AG04449 (cell line): ENCODE results near the gene PTPRG.

Experiments used
- CTCF ChIA-PET: fragments of 350-600 bp; formaldehyde crosslinking; extraction: SDS; loops from one replicate; lab custom pipeline; 2021; ENCODE audit warnings: antibody characterized with exemption; lab: Yijun Ruan, JAX
- POLR2A ChIA-PET: fragments of 400-600, 350-600 bp; formaldehyde crosslinking; extraction: SDS; loops from one replicate; lab custom pipeline; 2020; ENCODE audit warnings: antibody characterized with exemption, inconsistent platforms; lab: Yijun Ruan, JAX
- DNase-seq: peaks from one replicate; pipeline ENCODE4 v3.0.0-alpha.2; 2010; ENCODE audit warnings: low read depth, low spot score
- H3K4me3 ChIP-seq: 2 replicates; pipeline ENCODE4 v1.5.1; 2011; ENCODE audit warnings: low read depth, mild to moderate bottlenecking, control low read depth, low read length
- TF ChIP-seq, protein P1 (sequence below): IDR thresholded peaks from one replicate; pipeline ENCODE4 v1.5.1; 2011; ENCODE audit warnings: mild to moderate bottlenecking, moderate library complexity, low read length, control low read depth, inconsistent platforms; ENCODE audit not compliant: insufficient read depth; ENCODE audit errors: missing control alignments

The PTPRG gene

DNA sequence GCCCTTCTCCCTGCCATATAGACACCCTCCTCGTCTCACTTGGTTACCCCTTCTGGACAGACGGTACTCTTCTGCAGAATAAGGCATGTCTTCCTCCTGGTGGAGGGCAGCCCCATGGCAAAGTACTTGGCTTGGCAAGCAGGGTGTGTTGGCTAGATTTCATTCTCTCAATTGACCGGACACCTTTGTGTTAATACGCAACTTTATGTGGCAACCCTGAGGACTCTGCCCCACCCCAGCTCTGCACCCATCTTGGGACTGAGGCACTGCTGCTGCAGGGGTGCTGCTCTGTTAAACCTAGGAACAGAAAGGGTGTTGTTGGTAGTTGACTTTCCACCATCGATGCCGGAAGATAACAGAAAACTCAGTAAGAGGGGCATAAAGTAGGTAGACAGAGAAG lies 55.2 kb downstream of the PTPRG start:
- ChIA-PET POLR2A (interaction anchor here (0.5 kb wide), 1 partner anchor 56 kb away, joined by 4 read pairs; no protein-coding TSS in a partner anchor), CTCF (no interaction called here)
- DNase-seq, result no peak
- TF ChIP-seq, protein P1, sequence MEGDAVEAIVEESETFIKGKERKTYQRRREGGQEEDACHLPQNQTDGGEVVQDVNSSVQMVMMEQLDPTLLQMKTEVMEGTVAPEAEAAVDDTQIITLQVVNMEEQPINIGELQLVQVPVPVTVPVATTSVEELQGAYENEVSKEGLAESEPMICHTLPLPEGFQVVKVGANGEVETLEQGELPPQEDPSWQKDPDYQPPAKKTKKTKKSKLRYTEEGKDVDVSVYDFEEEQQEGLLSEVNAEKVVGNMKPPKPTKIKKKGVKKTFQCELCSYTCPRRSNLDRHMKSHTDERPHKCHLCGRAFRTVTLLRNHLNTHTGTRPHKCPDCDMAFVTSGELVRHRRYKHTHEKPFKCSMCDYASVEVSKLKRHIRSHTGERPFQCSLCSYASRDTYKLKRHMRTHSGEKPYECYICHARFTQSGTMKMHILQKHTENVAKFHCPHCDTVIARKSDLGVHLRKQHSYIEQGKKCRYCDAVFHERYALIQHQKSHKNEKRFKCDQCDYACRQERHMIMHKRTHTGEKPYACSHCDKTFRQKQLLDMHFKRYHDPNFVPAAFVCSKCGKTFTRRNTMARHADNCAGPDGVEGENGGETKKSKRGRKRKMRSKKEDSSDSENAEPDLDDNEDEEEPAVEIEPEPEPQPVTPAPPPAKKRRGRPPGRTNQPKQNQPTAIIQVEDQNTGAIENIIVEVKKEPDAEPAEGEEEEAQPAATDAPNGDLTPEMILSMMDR, result no peak
- no peak overlapping the region for H3K4me3 ChIP-seq

GRCh38 chr3:61617041-61617440 lies 55.7 kb downstream of the PTPRG start:
- CTCF ChIA-PET, result no interaction called here
- no peak overlapping the region for H3K4me3 ChIP-seq
- POLR2A ChIA-PET, result interaction anchor here (0.5 kb wide), 1 partner anchor 56 kb away, joined by 4 read pairs; no protein-coding TSS in a partner anchor
- no peak for DNase-seq
- TF ChIP-seq, protein P1, result no peak

DNA sequence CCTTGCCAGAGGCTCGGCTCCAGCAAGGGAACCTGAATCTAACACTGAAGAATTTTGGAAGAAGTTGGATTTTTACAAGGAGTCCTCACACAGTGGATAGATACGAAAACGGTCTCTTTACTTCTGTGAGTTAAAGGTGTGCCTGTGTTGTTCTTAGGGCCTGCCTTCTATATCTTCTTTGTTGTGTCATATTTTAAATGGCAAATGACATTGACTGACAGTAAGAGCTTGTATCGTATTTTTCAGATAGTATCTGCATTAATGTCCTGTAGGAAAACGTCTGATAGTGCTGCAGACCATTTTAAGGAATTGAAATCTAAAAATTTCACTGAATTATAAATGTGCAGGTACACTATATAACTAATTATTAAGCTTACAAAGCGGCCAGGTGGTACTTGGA lies 56.3 kb downstream of the PTPRG start:
- CTCF ChIA-PET, result no interaction called here
- no peak for DNase-seq

GRCh38 chr3:61618231-61618630 lies 56.9 kb downstream of the PTPRG start:
- DNase-seq, result no peak
- TF ChIP-seq, protein P1, result no peak
- no peak overlapping the region for H3K4me3 ChIP-seq
- ChIA-PET CTCF (no interaction called here), POLR2A (interaction anchor here (0.8 kb wide), 1 partner anchor 12 kb away, joined by 3 read pairs; no protein-coding TSS in a partner anchor)

More for the DNA sequence above, 56.3 kb downstream of the PTPRG start:
- no peak overlapping the region for H3K4me3 ChIP-seq
- TF ChIP-seq, protein P1, result no peak
- POLR2A ChIA-PET, result interaction anchor here (0.8 kb wide), 1 partner anchor 13 kb away, joined by 3 read pairs; no protein-coding TSS in a partner anchor

DNA sequence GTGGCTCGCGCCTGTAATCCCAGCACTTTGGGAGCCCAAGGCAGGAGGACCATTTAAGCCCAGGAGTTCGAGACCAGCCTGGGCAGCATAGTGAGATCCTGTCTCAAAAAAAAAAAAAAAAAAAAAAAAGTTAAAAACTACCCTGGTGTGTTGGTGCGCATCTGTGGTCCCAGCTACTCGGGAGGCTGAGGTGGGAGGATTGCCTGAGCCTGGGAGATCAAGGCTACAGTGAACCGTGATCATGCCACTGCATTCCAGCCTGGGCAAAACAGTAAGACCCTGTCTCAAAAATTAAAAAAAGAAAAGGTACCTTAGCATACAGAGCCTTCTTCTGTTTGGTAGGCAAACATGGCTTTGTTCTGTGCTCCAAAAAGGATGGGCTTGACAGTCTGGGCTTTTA lies 57.5 kb downstream of the PTPRG start:
- DNase-seq, result no peak
- no peak overlapping the region for H3K4me3 ChIP-seq
- TF ChIP-seq, protein P1, result no peak
- POLR2A ChIA-PET, result no interaction called here
- CTCF ChIA-PET, result no interaction called here

DNA sequence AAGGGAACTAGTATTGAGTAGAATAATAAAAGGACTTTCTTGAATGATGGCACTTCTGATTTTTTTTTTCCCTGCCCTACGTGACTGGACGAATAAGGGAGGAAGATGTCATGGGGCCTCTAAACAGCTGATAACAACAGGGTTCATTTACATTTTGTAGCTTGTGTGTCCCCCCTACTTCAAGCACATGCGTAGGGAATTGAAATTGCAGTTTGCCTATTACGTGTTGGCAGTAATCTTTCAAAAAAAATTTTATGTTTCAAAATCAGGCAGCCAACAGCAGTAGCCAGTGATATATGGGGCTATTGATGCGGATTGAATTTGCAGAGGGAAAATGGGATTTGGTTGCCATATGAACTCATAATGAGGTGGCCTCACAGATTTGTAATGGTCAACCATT lies 58.7 kb downstream of the PTPRG start:
- no peak overlapping the region for H3K4me3 ChIP-seq
- DNase-seq, result no peak
- TF ChIP-seq, protein P1, result no peak
- POLR2A ChIA-PET, result no interaction called here
- CTCF ChIA-PET, result no interaction called here
